Fibroblast of the aortic adventitia (primary cell): ENCODE results near the gene ZNF710. TPM values are rescaled to one million over a fixed set of nuclear protein-coding genes. Genes with fewer than 3 reads are reported as not detected.

Source experiments
- DNase-seq: peaks from one replicate; pipeline ENCODE4 v3.0.0-alpha.2; 2010; ENCODE audit warnings: low read depth
- H3K4me3 ChIP-seq: 2 replicates; pipeline ENCODE4 v1.5.1; 2011; ENCODE audit warnings: low read depth, mild to moderate bottlenecking, control low read depth, low read length, moderate library complexity
- CTCF ChIP-seq: IDR thresholded peaks from 2 replicates; pipeline ENCODE4 v1.5.1; 2011; ENCODE audit warnings: mild to moderate bottlenecking, low read length, control low read depth, inconsistent platforms; ENCODE audit not compliant: insufficient read depth
- total RNA-seq: library from RNA; depleted of rRNA; stranded (reverse); fragments of >200 nt; gene quantifications from 2 replicates; pipeline ENCODE4 v1.2.3, GENCODE V29; 2012; ENCODE audit warnings: low replicate concordance

The ZNF710 gene
- total RNA-seq, 1 donor = 8.7 TPM

GRCh38 chr15:90007076-90007460 lies 5.9 kb downstream of the ZNF710 start:
- no peak for TF ChIP-seq CTCF
- no peak for DNase-seq
- no peak overlapping the region for H3K4me3 ChIP-seq

GRCh38 chr15:90008607-90009006 lies 7.5 kb downstream of the ZNF710 start:
- no peak for TF ChIP-seq CTCF
- DNase-seq = peak; percentile 32
- no peak overlapping the region for H3K4me3 ChIP-seq

GRCh38 chr15:90009301-90010022 lies 8.3 kb downstream of the ZNF710 start:
- H3K4me3 ChIP-seq = no peak overlapping the region
- TF ChIP-seq CTCF = no peak
- DNase-seq = no peak

GRCh38 chr15:90011705-90012104 lies 10.6 kb downstream of the ZNF710 start:
- TF ChIP-seq CTCF = no peak
- no peak overlapping the region for H3K4me3 ChIP-seq

GRCh38 chr15:90013503-90013937 lies 12.4 kb downstream of the ZNF710 start:
- no peak for DNase-seq
- no peak for TF ChIP-seq CTCF
- no peak overlapping the region for H3K4me3 ChIP-seq

More at GRCh38 chr15:90011705-90012104, 10.6 kb downstream of the ZNF710 start:
- no peak for DNase-seq

- DNase-seq = no peak
- no peak for TF ChIP-seq CTCF
- H3K4me3 ChIP-seq = no peak overlapping the region
Measured at GRCh38 chr15:90015294-90015693, 14.2 kb downstream of the ZNF710 start.

- H3K4me3 ChIP-seq = no peak overlapping the region
- no peak for DNase-seq
- no peak for TF ChIP-seq CTCF
Measured at GRCh38 chr15:90015749-90016148, 14.6 kb downstream of the ZNF710 start.
